IMR-90 (cell line): ENCODE results near the gene RUNX3.

Source experiments
- CEBPB ChIP-seq: IDR thresholded peaks from 2 replicates; pipeline ENCODE4 v1.6.1; 2012; ENCODE audit warnings: low read depth, low read length, improper control_type of control experiment
- CHD1 ChIP-seq: IDR thresholded peaks from 2 replicates; pipeline ENCODE4 v1.6.1; 2012; ENCODE audit warnings: low read depth, low read length, improper control_type of control experiment
- FOS ChIP-seq: fragments of 150-350 bp; IDR thresholded peaks from 2 replicates; pipeline ENCODE4 v1.6.1; 2016; ENCODE audit warnings: low read depth, low read length
- MAFK ChIP-seq: IDR thresholded peaks from 2 replicates; pipeline ENCODE4 v1.6.1; 2012; ENCODE audit warnings: low read depth, low read length, improper control_type of control experiment
- MAZ ChIP-seq: IDR thresholded peaks from 2 replicates; pipeline ENCODE4 v1.6.1; 2012; ENCODE audit warnings: low read depth, mild to moderate bottlenecking, low read length, improper control_type of control experiment, moderate library complexity, borderline replicate concordance
- MXI1 ChIP-seq: IDR thresholded peaks from 2 replicates; pipeline ENCODE4 v1.6.1; 2012; ENCODE audit warnings: low read depth, mild to moderate bottlenecking, low read length, moderate library complexity, borderline replicate concordance
- POLR2A ChIP-seq: IDR thresholded peaks from 2 replicates; pipeline ENCODE4 v1.6.1; 2012; ENCODE audit warnings: mild to moderate bottlenecking, low read depth, low read length
- RAD21 ChIP-seq: IDR thresholded peaks from 2 replicates; pipeline ENCODE4 v1.6.1; 2012; ENCODE audit warnings: low read length, improper control_type of control experiment
- SMC3 ChIP-seq: fragments of 150-350 bp; IDR thresholded peaks from 2 replicates; pipeline ENCODE4 v1.6.1; 2016; ENCODE audit warnings: low read depth, mild to moderate bottlenecking, antibody characterized with exemption, low read length, moderate library complexity
- TF ChIP-seq, protein P1 (sequence below): conservative IDR thresholded peaks from 2 replicates; pipeline ENCODE4 v1.5.1; 2012; ENCODE audit warnings: mild to moderate bottlenecking, low read depth, low read length, improper control_type of control experiment
- TF ChIP-seq, protein P2 (sequence below): fragments of 150-350 bp; IDR thresholded peaks from 2 replicates; pipeline ENCODE4 v1.6.1; 2017; ENCODE audit warnings: mild to moderate bottlenecking, antibody characterized with exemption, low read length, low read depth

DNA sequence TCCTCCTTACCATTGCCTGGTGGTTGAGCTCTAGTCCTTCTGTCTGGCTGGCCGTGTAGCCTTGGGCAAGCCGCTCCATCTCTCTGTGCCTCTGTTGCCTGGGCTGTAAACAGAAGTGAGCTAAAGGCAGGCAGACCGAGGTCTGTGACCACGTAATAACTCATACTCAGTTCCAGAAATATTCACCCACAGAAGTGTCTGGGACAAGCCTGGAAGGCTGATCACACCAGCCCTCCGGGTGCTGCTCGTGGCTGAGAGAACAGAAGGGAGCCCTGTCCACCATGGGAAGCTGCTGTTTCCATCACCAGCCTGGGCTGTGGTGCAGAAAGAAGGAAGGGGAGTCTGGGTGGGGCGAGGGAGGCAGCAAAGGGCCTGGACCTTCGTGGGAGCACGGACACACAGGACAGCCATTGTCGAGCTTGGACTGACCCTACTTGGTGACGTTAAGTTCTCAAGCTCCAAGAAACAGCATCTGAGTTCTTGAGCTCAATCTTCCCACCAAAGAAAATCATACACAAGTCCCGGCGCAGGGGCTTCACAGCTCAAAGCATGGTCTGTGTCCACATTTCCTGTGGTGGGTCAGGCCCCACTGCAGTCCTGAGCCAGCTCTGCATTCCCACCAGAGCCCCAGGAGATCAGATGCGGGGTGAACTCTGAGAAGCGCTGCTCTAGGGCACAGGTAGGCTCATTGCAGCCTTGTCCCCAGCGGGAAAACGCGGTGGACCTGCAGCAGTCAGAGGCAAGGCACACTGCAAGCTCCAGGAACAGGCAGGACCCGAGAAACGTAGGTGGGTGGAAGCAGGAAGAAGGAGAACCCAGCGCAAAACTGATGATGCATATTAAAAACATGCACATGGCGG is 61.8 kb downstream of the RUNX3 start:
- TF ChIP-seq, protein P1, sequence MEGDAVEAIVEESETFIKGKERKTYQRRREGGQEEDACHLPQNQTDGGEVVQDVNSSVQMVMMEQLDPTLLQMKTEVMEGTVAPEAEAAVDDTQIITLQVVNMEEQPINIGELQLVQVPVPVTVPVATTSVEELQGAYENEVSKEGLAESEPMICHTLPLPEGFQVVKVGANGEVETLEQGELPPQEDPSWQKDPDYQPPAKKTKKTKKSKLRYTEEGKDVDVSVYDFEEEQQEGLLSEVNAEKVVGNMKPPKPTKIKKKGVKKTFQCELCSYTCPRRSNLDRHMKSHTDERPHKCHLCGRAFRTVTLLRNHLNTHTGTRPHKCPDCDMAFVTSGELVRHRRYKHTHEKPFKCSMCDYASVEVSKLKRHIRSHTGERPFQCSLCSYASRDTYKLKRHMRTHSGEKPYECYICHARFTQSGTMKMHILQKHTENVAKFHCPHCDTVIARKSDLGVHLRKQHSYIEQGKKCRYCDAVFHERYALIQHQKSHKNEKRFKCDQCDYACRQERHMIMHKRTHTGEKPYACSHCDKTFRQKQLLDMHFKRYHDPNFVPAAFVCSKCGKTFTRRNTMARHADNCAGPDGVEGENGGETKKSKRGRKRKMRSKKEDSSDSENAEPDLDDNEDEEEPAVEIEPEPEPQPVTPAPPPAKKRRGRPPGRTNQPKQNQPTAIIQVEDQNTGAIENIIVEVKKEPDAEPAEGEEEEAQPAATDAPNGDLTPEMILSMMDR, result no peak
- no peak for TF ChIP-seq POLR2A
- no peak for TF ChIP-seq CEBPB
- TF ChIP-seq RAD21, result no peak
- no peak for TF ChIP-seq MAZ
- TF ChIP-seq, protein P2, sequence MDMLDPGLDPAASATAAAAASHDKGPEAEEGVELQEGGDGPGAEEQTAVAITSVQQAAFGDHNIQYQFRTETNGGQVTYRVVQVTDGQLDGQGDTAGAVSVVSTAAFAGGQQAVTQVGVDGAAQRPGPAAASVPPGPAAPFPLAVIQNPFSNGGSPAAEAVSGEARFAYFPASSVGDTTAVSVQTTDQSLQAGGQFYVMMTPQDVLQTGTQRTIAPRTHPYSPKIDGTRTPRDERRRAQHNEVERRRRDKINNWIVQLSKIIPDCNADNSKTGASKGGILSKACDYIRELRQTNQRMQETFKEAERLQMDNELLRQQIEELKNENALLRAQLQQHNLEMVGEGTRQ, result no peak
- no peak for TF ChIP-seq MAFK
- no peak for TF ChIP-seq CHD1
- TF ChIP-seq MXI1, result no peak
- no peak for TF ChIP-seq SMC3
- TF ChIP-seq FOS, result no peak
